Right kidney (tissue), 1 donor: ENCODE data around the gene AK5.
"Not testable (repeated sequence)": the region's sequence is repeated elsewhere in the genome, so short reads cannot be mapped to it uniquely, and the experiment has no call there.

Source experiments
- DNase-seq: peaks from one replicate; pipeline ENCODE4 v3.0.0-alpha.2; 2016

AK5 gene

GRCh38 chr1:77504986-77505385, 223.2 kb downstream of the AK5 start:
- DNase-seq: no peak

- no peak for DNase-seq
Observed at GRCh38 chr1:77506771-77507170, 225.0 kb downstream of the AK5 start.

DNA sequence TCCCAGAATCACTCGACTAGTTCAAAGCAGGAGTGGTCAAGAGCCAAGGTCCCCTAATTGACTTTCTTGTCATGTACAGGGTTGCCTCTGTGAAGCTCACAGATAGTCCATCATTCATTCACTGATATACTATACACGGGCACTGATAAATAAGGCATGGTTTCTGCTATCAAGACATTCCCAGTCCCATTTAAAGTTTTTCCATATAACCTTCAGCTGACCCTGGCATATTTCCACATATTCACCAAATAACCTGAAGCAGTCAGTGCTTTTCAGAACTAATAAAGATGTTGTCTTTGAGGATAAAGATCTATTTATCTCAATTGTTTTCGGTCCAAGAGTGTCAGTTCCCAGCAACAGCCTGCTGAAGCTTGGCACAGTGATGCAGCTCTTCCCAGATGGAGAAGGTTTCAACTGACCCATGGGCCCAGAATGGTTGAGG, 227.3 kb downstream of the AK5 start:
- no peak for DNase-seq

GRCh38 chr1:77509898-77510297, 228.1 kb downstream of the AK5 start:
- DNase-seq: no peak

- DNase-seq: no peak
Observed at GRCh38 chr1:77511440-77511840, 229.6 kb downstream of the AK5 start.

- DNase-seq: not testable (repeated sequence)
Observed at GRCh38 chr1:77512650-77513049, 230.8 kb downstream of the AK5 start.

DNA sequence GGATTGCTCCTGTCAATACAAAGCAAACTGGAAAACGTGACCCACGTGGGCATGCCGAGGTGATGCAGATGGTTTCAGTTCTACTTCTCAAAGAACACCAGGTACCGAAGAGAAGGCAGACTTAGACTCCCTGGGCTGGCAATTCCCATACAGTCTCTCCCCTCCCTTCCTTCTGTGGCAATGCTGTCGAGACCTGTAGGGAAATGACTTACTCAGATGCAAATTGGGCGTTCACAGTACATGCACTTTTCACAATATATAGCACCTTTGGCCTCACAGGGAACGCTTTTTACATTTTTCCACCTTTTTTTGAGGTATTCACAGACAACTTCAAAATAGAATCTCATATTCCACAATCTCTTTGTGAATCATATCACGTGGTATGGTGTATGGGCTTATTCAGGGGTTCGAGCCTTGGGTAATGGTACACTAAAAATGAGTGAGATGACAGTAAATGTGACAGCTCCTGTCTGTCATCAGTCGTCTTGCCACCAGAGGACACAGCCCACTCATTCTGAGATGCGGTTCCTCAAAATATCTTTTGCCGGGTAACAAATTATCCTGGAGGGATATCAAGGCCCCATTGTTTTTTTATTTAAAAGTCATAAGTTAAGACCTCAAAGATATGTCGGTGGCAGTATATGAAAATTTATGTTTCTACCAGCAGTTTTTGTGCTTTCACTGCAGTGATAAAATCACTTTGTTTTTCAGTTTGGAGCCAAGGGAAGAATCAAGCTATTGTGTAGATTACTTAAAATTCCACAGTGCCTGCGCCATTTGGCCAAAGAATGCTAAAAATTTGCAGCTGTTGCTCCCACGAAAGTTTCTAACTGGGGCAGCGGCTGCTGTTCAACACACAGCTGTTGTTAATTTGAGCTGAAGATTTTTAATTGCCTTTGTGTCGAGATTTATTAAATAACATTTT, 232.3 kb downstream of the AK5 start:
- peak; percentile 13 for DNase-seq

- DNase-seq: peak; percentile 39
Observed at GRCh38 chr1:77514921-77515776, 233.3 kb downstream of the AK5 start.

- no peak for DNase-seq
Observed at GRCh38 chr1:77516106-77516505, 234.3 kb downstream of the AK5 start.

DNA sequence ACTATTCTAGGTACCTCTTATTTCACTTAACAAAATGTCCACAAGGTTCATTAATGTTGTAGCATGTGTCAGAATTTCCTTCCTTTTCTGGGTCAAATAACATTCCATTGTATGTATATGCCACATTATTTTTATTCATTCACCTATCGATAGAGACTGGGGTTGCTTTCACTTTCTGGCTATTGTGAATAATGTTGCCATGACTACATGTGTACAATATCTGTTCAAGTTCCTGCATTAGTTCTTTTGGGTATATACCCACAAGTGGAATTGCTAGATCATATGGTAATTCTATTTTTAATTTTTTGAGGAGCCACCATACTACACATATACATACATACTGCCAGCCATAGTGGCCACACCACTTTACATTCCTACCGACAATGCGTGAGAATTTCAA, 242.2 kb downstream of the AK5 start:
- no peak for DNase-seq

GRCh38 chr1:77531149-77531548, 249.3 kb downstream of the AK5 start:
- DNase-seq: not testable (repeated sequence)

GRCh38 chr1:77531596-77532280, 249.9 kb downstream of the AK5 start:
- not testable (repeated sequence) for DNase-seq

- DNase-seq: no peak
Observed at GRCh38 chr1:77532641-77533040, 250.8 kb downstream of the AK5 start.

DNA sequence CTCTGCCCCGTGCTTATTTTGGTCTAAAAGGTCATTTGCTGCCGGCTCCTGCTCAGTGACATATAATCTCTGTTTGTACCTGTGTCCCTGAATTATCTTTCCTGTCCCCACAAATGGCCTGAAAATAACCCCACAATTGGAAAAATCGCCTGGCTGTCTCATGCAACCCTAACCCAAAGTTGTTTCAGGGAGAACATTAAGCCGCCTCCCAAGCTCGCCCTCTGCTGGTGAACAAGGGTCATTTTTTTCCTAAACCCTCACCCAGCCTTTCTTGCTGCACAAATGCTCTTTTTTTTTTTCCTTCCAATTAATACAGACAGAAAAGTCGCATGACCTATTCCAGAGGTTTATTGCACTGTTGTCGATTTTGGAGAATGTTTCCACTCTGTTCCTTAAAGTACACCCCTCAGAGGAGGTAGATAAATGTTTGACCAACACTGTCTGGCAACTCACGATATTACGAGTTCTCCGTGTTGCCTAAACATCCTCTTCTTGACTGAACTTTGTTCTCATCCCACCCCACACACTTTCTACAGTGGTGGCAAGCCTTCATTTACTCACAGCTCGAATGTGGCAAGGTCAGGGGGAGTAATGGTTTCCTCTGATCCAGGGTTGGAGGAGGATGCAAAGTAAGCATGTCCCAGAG, 252.0 kb downstream of the AK5 start:
- peak; percentile 39 for DNase-seq

DNA sequence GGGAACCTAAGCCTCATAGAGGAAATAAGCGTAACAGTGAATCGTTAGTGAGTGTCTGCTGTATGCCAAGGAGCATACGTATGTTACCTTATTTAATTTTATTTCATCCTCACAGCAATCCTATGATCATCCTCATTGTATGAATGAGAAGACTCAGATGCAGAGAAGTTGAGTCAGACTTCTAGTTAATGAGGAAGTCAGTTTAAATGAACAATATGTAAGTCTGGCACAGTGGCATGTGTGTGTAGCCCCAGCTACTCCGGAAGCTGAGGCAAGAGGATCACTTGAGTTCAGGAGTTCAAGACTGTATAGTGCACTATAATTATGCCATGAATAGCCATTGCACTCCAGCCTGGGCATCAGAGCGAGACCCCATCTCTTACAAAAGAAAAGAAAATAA, 252.6 kb downstream of the AK5 start:
- DNase-seq: no peak

DNA sequence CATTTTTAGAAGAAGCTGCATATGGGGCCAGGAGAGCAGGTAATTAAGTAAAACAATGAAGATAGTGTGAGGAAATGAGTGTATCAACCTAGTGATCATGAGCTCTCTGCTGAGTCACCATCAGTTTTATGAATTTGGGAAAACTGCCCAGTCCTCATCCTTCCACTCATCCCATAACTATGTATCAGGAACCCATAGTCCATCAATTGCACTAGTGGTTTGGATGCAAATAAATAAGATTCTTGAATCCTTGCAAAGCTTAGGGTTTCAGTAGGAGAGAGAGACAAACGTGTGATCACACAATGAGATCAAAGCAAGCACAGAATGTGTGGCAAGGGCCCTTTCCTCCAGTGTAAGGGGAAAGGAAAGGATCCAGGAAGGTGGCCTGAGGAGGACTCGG, 255.0 kb downstream of the AK5 start:
- no peak for DNase-seq

GRCh38 chr1:77538956-77539518, 257.2 kb downstream of the AK5 start:
- peak; percentile 12 for DNase-seq

GRCh38 chr1:77539519-77540142, 257.8 kb downstream of the AK5 start:
- DNase-seq: peak; percentile 12

DNA sequence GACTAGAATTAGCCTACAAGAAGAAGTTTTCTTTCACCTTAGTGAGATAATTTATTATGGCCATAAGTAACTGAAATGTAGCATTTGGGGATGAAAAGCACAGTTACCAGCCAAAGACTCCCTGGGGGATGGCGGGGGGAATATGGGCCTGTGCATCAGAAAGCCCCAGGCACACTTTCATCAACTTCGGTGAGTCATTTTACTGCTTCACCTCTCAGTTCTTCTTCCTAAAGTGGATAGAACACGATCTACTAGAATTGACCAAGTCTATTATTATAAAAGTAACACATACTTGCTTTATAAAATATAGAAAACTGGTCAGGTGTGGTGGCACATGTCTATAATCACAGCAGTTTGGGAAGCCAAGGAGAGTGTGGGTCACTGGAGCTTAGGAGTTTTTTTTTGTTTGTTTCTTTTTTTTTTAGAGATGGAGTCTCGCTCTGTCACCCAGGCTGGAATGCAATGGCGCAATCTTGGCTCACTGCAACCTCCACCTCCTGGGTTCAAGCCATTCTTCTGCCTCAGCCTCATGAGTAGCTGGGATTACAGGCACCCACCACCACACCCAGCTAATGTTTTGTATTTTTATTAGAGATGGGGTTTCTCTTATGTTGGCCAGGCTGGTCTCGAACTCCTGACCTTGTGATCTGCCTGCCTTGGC, 258.8 kb downstream of the AK5 start:
- DNase-seq: no peak

DNA sequence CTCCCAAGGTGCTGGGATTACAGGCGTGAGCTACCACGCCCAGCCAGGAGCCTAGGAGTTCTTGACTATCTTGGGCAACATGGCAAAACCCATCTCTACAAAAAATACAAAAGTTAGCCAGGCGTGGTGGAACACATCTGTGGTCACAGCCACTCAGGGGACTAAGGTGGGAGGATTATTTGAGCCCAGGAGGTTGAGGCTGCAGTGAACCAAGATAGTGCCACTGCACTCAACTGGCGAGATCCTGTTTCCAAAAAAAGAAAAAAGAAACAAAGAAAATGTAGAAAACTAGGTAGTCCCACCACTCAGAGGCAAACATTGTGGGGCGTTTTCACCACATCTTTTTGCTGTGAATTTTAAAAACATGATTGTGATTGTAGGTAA, 259.3 kb downstream of the AK5 start:
- DNase-seq: no peak
